Small intestine (tissue), 7 donors: ENCODE results near the gene ZBTB5. TPM values are rescaled to one million over a fixed set of nuclear protein-coding genes. Genes with fewer than 3 reads are reported as not detected.
"Not testable (repeated sequence)": the region's sequence is repeated elsewhere in the genome, so short reads cannot be mapped to it uniquely, and the experiment has no call there.

Experiments
- DNase-seq, 2 donors: peaks; one replicate each; pipeline versions ENCODE4 v3.0.0 to v3.0.0-alpha.2; 2013
- FAIRE-seq: peaks from 2 replicates; lab custom pipeline; 2012; peaks lifted over from hg19 to GRCh38; lab: Jason Lieb, UNC
- H3K27ac ChIP-seq, 3 donors: one replicate each; pipeline ENCODE4 v1.5.1; 2013; ENCODE audit warnings: low read length in 2 of 3, mild to moderate bottlenecking in 2 of 3, control low read depth in 1 of 3, inconsistent platforms in 1 of 3, low read depth in 1 of 3, moderate library complexity in 1 of 3
- H3K27me3 ChIP-seq, 3 donors: one replicate each; pipeline ENCODE4 v1.6.1; 2013; ENCODE audit warnings: low read length in 3 of 3, inconsistent platforms in 1 of 3; ENCODE audit not compliant: control insufficient read depth in 3 of 3, insufficient read depth in 3 of 3
- H3K36me3 ChIP-seq, 3 donors: one replicate each; pipeline ENCODE4 v1.6.1; 2013; ENCODE audit warnings: low read length in 3 of 3, inconsistent platforms in 1 of 3, low read depth in 1 of 3, mild to moderate bottlenecking in 1 of 3, moderate library complexity in 1 of 3; ENCODE audit not compliant: control insufficient read depth in 3 of 3, insufficient read depth in 2 of 3
- H3K4me1 ChIP-seq, 3 donors: one replicate each; pipeline ENCODE4 v1.6.1; 2013; ENCODE audit warnings: low read length in 2 of 3, inconsistent platforms in 1 of 3, low read depth in 1 of 3, mild to moderate bottlenecking in 1 of 3, moderate library complexity in 1 of 3; ENCODE audit not compliant: control insufficient read depth in 3 of 3, insufficient read depth in 2 of 3
- H3K4me3 ChIP-seq, 3 donors: one replicate each; pipeline ENCODE4 v1.5.1; 2013; ENCODE audit warnings: low read length in 3 of 3, control low read depth in 1 of 3, inconsistent platforms in 1 of 3, low read depth in 1 of 3, mild to moderate bottlenecking in 1 of 3, moderate library complexity in 1 of 3
- H3K9me3 ChIP-seq, 2 donors: one replicate each; pipeline ENCODE4 v1.6.1; 2013; ENCODE audit warnings: low read depth in 1 of 2, low read length in 1 of 2; ENCODE audit not compliant: control insufficient read depth in 2 of 2, insufficient read depth in 1 of 2
- WGBS, 3 donors: extraction: QIAGEN DNeasy Blood & Tissue Kit; methylation state at CpG; one replicate each; pipeline ENCODE4 v1.1.7; 2013; 5-methylcytosine and 5-hydroxymethylcytosine counted together
- polyA plus RNA-seq, 4 donors: library from polyadenylated mRNA; stranded (reverse) in 3 of 4; unstranded in 1 of 4; fragments of 200-250 nt in 3 of 4; fragments of 120-200 nt in 1 of 4; gene quantifications; one replicate each; pipeline versions ENCODE4 v1.2.1 to v1.2.3, GENCODE V29; 2013
- donor health status: healthy with polysubstance abuse.
- donor health status: control.
- donor health status: control.
- donor health status: Bipolar disorder and iron deficiency.
- donor health status: healthy.

Gene ZBTB5
- polyA plus RNA-seq, 4 donors = 5.8 to 15.8 (median 6.9) TPM

DNA sequence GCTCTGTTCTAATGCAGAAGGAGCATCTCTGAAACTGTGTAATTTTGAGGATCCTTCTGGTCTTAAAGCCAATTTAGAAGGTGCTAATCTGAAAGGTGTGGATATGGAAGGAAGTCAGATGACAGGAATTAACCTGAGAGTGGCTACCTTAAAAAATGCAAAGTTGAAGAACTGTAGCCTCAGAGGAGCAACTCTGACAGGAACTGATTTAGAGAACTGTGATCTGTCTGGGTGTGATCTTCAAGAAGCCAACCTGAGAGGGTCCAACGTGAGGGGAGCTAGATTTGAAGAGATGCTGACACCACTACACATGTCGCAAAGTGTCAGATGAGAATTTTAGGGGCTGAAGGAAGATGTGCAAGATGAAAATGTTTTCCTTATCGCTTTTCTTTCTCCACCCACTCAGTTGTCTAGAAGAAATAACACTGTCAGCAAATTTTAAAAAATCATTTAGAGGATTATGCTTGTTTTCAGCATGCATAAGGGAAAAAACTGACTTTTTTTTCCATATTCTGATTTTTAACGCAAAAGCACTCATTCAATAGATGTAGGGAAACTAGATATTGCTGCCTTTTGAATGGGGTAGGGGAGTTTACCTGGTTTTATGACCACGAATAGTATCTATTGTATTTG lies 12.9 kb upstream of the ZBTB5 start:
- not testable (repeated sequence) for H3K36me3 ChIP-seq, DNase-seq, H3K4me1 ChIP-seq, H3K27me3 ChIP-seq, H3K4me3 ChIP-seq, H3K9me3 ChIP-seq, H3K27ac ChIP-seq, FAIRE-seq
- WGBS, 3 donors = 67 to 68% (median 68%) methylated on average over 5 of the region's 5 CpGs

DNA sequence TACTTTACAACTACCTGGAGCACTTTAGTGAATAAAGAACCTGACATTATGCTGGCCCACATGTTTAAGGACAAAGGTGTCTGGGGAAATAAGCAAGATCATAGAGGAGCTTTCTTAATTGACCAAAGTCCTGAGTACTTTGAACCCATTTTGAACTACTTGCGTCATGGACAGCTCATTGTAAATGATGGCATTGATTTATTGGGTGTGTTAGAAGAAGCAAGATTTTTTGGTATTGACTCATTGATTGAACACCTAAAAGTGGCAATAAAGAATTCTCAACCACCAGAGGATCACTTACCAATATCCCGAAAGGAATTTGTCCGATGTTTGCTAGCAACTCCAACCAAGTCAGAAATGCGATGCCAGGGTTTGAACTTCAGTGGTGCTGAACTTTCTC lies 12.2 kb upstream of the ZBTB5 start:
- not testable (repeated sequence) for FAIRE-seq, H3K27me3 ChIP-seq
- DNase-seq = peak; percentile 70 to 94

DNA sequence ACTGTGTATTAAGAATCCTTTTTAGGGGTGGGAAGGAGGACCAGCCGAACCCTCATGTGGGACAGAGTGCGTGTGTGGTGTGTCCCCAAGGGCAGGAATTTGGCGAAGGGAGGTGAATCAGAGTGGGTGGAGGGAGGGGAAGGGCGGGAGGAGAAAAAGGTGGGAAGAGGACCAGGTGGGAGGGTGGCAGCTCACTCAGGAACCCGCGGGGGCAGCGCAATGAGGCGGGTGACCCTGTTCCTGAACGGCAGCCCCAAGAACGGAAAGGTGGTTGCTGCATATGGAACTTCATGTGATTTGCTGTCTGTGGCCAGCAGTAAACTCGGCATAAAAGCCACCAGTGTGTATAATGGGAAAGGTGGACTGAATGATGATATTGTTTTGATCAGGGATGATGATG lies 11.7 kb upstream of the ZBTB5 start:
- H3K4me3 ChIP-seq = no peak overlapping the region
- H3K4me1 ChIP-seq = peaks cover 0 to 11% (median 5%) of the 10 kb centered on the region in 3 donors
- FAIRE-seq (no peak), DNase-seq (no peak)
- H3K27ac ChIP-seq = peak overlapping the region in 2 of 3 donors; percentile 44 to 56
- 71 to 84% (median 77%) methylated on average over 10 to 11 of the region's 11 CpGs for WGBS, 3 donors
- peaks cover 0 to 4% (median 0%) of the 10 kb centered on the region in 3 donors for H3K27me3 ChIP-seq
- peaks cover 2 to 6% of the 10 kb centered on the region in 2 donors for H3K9me3 ChIP-seq
- no peaks in the 10 kb centered on the region for H3K36me3 ChIP-seq

More for the DNA sequence above, 12.2 kb upstream of the ZBTB5 start:
- not testable (repeated sequence) for H3K9me3 ChIP-seq, H3K36me3 ChIP-seq, H3K4me3 ChIP-seq
- H3K4me1 ChIP-seq = peaks cover 0 to 11% (median 5%) of the 10 kb centered on the region in 3 donors
- peak overlapping the region in 2 of 3 donors; percentile 44 to 56 for H3K27ac ChIP-seq
- WGBS, 3 donors = 26 to 69% (median 35%) methylated on average over 4 of the region's 4 CpGs

DNA sequence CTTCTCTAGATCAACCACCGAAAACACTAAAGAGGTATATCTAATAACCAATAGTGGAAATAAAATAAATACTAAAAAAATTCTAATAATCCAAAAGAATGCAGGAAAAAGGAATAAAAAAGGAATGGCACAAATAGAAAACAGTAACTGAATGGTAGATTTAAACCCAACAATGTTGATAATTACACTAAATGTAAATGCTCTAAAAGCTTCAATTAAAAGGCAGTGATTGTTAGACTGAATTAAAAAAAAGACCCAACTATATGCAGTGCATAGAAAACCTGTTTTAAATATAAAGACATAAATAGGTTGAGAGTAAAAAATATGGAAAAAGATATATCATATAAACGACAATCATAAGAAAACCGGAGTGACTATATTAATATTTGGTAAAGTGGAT lies 9.2 kb upstream of the ZBTB5 start:
- no peak for FAIRE-seq
- H3K4me1 ChIP-seq = peaks cover 0 to 11% (median 5%) of the 10 kb centered on the region in 3 donors
- no peak overlapping the region for H3K4me3 ChIP-seq
- H3K36me3 ChIP-seq = no peaks in the 10 kb centered on the region
- WGBS, 3 donors = 82 to 97% (median 91%) methylated on average over 3 of the region's 3 CpGs
- no peak overlapping the region for H3K27ac ChIP-seq
- DNase-seq = no peak
- H3K9me3 ChIP-seq = peaks cover 2 to 6% of the 10 kb centered on the region in 2 donors
- no peaks in the 10 kb centered on the region for H3K27me3 ChIP-seq

DNA sequence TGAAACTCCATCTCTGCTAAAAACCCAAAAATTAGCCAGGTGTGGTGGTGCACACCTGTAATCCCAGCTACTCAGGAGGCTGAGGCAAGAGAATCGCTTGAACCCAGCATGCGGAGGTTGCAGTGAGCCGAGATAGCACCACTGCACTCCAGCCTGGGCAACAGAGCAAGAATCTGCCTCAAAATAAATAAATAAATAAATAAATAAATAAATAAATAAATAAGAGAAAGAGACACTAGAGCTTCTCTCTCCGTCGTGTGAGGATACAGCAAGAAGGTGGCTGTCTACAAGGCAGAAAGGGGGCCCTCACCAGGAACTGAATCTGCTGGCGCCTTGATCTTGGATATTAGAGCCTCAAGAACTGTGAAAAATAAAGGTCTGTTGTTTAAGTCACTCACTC lies 8.7 kb upstream of the ZBTB5 start:
- DNase-seq, H3K9me3 ChIP-seq, H3K4me3 ChIP-seq, H3K36me3 ChIP-seq, H3K27ac ChIP-seq, FAIRE-seq, H3K27me3 ChIP-seq: not testable (repeated sequence)
- WGBS, 3 donors = 62 to 81% (median 71%) methylated on average over 6 of the region's 6 CpGs
- H3K4me1 ChIP-seq = peaks cover 0 to 11% (median 5%) of the 10 kb centered on the region in 3 donors

DNA sequence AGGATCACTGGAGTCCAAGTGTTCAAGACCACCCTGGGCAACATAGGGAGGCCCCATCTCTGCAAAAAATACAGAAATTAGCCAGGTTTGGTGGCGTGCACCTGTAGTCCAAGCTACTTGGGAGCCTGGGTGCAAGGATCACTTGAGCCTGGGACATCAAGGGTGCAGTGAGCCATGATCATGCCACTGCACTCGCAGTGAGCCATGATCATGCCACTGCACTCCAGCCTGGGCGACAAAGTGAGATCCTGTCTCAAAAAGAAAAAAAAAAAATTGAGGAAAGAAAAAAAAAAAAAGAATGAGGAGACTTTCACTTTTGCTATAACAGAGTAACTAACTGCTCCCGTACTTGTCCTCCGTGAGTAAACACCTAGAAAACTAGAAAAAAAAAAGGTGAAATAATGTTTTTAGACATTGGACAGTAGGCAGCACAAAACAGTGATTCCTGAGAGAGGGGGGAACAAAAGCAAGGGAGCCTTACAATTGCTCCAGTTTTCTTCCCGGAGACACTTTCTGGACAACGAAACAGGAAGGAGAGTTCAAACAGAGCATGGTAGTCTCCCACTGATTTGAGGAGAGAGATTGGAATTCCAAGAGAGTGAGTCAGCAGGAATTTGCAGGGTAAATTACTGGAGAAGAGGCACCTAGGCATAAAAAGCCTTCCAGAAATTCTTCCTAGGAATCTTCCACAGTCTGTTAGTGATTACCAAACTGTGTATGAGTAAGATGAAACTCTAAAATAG lies 6.9 kb upstream of the ZBTB5 start:
- FAIRE-seq (no peak), DNase-seq (peak; percentile 70 to 75)
- H3K27me3 ChIP-seq = no peaks in the 10 kb centered on the region
- H3K36me3 ChIP-seq = no peaks in the 10 kb centered on the region
- H3K27ac ChIP-seq = peak overlapping the region; percentile 53 to 78 (median 73)
- H3K4me3 ChIP-seq = peak overlapping the region in 2 of 3 donors; percentile 31 to 38
- H3K9me3 ChIP-seq = peaks cover 2 to 6% of the 10 kb centered on the region in 2 donors
- H3K4me1 ChIP-seq = peaks cover 0 to 10% (median 5%) of the 10 kb centered on the region in 3 donors
- WGBS, 3 donors = 15 to 19% (median 18%) methylated on average over 7 of the region's 7 CpGs

DNA sequence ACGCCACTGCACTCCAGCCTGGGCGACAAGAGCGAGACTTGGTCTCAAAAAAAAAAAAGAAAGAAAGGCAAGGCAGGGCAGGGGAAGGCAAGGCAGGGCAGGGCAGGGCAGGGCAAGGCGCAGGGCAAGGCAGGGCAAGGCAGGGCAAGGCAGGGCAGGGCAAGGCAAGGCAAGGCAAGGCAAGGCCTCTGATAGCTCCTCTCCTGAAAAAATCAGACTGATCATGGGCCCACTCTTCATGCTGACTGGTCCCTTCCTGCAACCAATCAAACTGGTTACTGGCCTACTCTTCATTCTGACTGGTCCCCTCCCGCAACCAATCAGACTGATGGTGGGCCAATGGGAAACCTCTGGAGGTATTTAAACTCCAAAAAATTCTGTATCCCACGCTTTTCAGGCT lies 3.4 kb upstream of the ZBTB5 start:
- no peak for FAIRE-seq
- 85 to 87% (median 86%) methylated on average over 6 of the region's 6 CpGs for WGBS, 3 donors
- DNase-seq = peak in 1 of 2 donors; percentile 63
- no peak overlapping the region for H3K4me3 ChIP-seq
- no peak overlapping the region for H3K27ac ChIP-seq
- no peaks in the 10 kb centered on the region for H3K27me3 ChIP-seq
- no peaks in the 10 kb centered on the region for H3K36me3 ChIP-seq
- no peaks in the 10 kb centered on the region for H3K9me3 ChIP-seq
- peaks cover 0 to 11% (median 2%) of the 10 kb centered on the region in 3 donors for H3K4me1 ChIP-seq

DNA sequence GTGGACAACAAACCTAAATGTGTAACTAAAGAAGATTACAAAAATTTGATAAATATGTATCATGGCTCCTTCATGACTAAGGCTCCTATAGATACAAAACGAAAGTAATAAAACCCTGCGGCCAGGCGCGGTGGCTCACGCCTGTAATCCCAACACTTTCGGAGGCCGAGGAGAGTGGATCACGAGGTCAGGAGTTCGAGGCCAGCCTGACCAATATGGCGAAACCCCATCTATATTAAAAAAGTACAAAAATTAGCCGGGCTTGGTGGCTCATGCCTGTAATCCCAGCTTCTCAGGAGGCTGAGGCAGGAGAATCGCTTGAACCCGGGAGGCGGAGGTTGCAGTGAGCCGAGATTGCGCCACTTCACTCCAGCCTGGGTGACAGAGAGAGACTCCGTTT lies 2.3 kb upstream of the ZBTB5 start:
- DNase-seq = peak in 1 of 2 donors; percentile 52
- not testable (repeated sequence) for H3K36me3 ChIP-seq, H3K9me3 ChIP-seq, H3K27me3 ChIP-seq, H3K4me1 ChIP-seq, FAIRE-seq, H3K4me3 ChIP-seq, H3K27ac ChIP-seq
- 64 to 85% (median 68%) methylated on average over 16 to 17 of the region's 17 CpGs for WGBS, 3 donors
